Measurements from ENCODE around the gene SLC12A9. TPM values are rescaled to one million over a fixed set of nuclear protein-coding genes. Genes with fewer than 3 reads are reported as not detected.

SLC12A9 gene
- total and polyA plus RNA-seq, 3 experiments from 2014 or later, result 9.5 to 29.1 (median 24.7) TPM

DNA sequence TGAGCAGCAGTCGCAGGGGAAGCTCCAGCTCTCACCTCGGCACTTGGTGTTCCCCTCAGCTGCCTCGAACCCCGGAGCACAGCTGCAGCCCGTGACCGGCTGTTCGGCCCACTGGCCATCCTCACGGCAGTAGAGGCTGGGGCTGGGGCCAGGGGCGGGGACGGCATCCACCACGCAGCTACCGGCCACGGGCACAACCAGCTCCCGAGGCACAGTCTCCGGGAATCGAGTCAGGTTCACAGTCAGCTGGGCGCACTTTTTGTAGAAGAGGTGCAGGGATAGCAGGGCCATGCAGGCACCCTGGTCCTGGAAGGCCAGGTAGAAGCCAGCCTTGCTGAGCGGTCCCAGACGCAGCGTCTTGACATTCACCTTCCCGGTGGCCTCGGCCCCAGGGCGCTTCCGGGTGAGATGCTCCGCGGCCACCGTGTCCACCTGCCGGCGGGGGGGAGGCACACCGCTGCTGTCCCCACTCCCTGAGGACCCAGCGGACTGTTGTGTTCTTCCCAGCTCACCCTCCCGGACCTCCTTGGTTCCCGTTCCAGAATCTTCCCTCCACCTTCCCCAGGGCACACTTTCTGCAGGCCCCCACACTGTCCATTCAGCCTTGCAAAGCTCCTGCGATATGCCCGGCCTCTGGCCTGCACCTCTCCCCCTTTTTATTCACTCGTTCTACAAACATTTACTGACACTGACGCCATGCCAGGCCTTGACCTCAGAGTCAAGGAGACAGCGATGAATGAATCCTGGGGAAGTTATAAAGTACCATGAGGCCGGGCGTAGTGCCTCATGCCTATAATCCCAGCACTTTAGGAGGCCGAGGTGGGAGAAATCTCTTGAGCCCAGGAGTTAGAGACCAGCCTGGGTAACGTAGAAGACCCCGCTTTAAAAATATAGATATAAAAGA is 30.0 kb upstream of the SLC12A9 start:
- Histone ChIP-seq H3K9me3 (ENCODE audit: low read length) (no peaks in the 10 kb centered on the region), H3K27me3 (ENCODE audit: insufficient read depth, low read length, poor library complexity, severe bottlenecking) (peaks cover 6% of the 10 kb centered on the region), H3K27ac (ENCODE audit: low read depth, low read length) (no peak overlapping the region), H3K4me1 (ENCODE audit: insufficient read depth, low read length) (peaks cover under 1% of the 10 kb centered on the region), H3K36me3 (ENCODE audit: insufficient read depth, low read length) (no peaks in the 10 kb centered on the region), H3K4me3 (ENCODE audit: low read length) (no peak overlapping the region)
- POLR2A ChIA-PET, result no interaction called here
- peaks cover 9 to 15% (median 14%) of the 10 kb centered on the region in 3 donors for H3K4me1 Mint-ChIP-seq
- H3K9me3 Mint-ChIP-seq, result peaks cover 0 to 2% (median 0%) of the 10 kb centered on the region in 5 donors
- H3K36me3 Mint-ChIP-seq, result peaks cover 0 to 2% (median 0%) of the 10 kb centered on the region in 3 donors
- H3K4me3 Mint-ChIP-seq, result no peak overlapping the region
- CTCF ChIA-PET, result interaction anchor here (0.7 kb wide), 1 partner anchor 259 kb away, joined by 3 read pairs; no protein-coding TSS in a partner anchor
- no peak overlapping the region for H3K27ac Mint-ChIP-seq
- no peak for DNase-seq
- H3K27me3 Mint-ChIP-seq, result peaks cover 21 to 32% of the 10 kb centered on the region in 2 donors

DNA sequence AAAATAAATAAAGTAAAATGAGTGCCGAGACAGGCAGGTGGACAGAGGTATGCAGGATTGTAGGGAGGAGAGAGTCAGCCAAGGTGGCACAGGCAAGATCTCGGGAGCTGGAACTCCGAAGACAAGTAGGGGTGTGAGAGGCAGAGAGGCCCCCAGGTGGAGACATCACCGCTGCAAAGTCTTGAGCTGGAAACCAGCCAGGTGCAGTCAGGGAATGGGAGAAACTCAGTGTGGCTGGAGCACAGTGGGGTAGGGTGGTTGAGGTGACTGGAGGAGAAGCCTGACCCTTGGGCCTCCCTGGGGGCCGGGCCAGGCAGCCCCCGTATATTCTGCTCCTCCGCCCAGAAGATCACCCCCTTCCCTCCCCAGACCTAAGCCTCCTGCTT is 29.4 kb upstream of the SLC12A9 start:
- CTCF ChIA-PET, result no interaction called here
- H3K27me3 ChIP-seq (ENCODE audit: insufficient read depth, low read length, poor library complexity, severe bottlenecking), result peaks cover 13% of the 10 kb centered on the region

GRCh38 chr7:100823534-100823933 is 29.0 kb upstream of the SLC12A9 start:
- Histone ChIP-seq H3K4me1 (ENCODE audit: insufficient read depth, low read length) (peaks cover 11% of the 10 kb centered on the region), H3K27me3 (ENCODE audit: insufficient read depth, low read length, poor library complexity, severe bottlenecking) (peaks cover 15% of the 10 kb centered on the region), H3K36me3 (ENCODE audit: insufficient read depth, low read length) (no peaks in the 10 kb centered on the region), H3K9me3 (ENCODE audit: low read length) (no peaks in the 10 kb centered on the region), H3K4me3 (ENCODE audit: low read length) (no peak overlapping the region), H3K27ac (ENCODE audit: low read depth, low read length) (no peak overlapping the region)
- Mint-ChIP-seq H3K27me3 (peaks cover 29 to 39% of the 10 kb centered on the region in 2 donors), H3K4me1 (peaks cover 13 to 24% (median 22%) of the 10 kb centered on the region in 3 donors), H3K27ac (no peak overlapping the region), H3K4me3 (no peak overlapping the region), H3K9me3 (peaks cover 0 to 2% (median 0%) of the 10 kb centered on the region in 5 donors), H3K36me3 (peaks cover 0 to 3% (median 2%) of the 10 kb centered on the region in 3 donors)
- CTCF ChIA-PET, result no interaction called here
- POLR2A ChIA-PET, result no interaction called here
- DNase-seq, result no peak

More for the DNA sequence above, 29.4 kb upstream of the SLC12A9 start:
- POLR2A ChIA-PET, result no interaction called here
- Mint-ChIP-seq H3K4me3 (no peak overlapping the region), H3K36me3 (peaks cover 0 to 3% (median 2%) of the 10 kb centered on the region in 3 donors), H3K27me3 (peaks cover 26 to 37% of the 10 kb centered on the region in 2 donors), H3K4me1 (peaks cover 13 to 20% (median 20%) of the 10 kb centered on the region in 3 donors), H3K27ac (no peak overlapping the region), H3K9me3 (peaks cover 0 to 2% (median 0%) of the 10 kb centered on the region in 5 donors)
- Histone ChIP-seq H3K4me1 (ENCODE audit: insufficient read depth, low read length) (peaks cover 7% of the 10 kb centered on the region), H3K36me3 (ENCODE audit: insufficient read depth, low read length) (no peaks in the 10 kb centered on the region), H3K27ac (ENCODE audit: low read depth, low read length) (no peak overlapping the region), H3K9me3 (ENCODE audit: low read length) (no peaks in the 10 kb centered on the region), H3K4me3 (ENCODE audit: low read length) (no peak overlapping the region)
- DNase-seq, result no peak

DNA sequence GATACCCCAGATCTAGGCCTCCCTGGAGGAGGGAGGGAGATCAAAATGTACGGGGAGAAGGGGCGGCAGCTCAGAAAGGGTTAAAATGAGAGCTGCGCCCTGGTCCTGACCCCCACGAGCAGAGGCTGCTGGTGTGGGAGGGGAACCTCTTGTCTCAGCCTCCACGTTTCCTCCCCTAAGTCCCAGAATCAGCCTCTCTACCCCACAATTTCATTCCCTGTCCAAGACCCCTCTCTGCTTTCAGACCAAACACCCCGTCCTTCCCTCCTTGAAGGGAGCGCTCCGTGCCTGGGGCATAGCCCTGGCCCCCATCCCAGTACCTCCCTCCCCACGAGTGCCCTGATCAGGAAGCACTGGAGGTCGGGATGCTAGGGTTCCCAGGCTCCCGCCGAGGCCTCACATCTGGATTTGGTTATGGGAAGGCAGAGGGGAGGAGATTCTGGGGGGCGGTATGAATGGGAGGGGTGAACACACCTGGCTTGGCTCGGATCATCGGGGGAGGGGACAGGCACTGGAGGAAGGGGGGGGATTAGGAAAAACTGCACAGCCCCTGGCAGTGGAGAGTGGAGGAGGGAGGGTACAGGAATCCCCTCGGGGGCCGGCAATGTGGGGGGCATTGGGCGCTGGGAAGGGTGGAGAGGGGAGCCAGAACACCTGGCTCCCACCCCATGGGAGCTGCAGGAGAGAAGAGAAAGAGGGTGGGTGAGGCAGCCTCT is 27.9 kb upstream of the SLC12A9 start:
- ChIA-PET POLR2A (no interaction called here), CTCF (no interaction called here)
- no peak for DNase-seq
- peaks cover 17% of the 10 kb centered on the region for H3K27me3 ChIP-seq (ENCODE audit: insufficient read depth, low read length, poor library complexity, severe bottlenecking)
- Mint-ChIP-seq H3K4me1 (peaks cover 16 to 27% (median 24%) of the 10 kb centered on the region in 3 donors), H3K9me3 (peaks cover 0 to 4% (median 0%) of the 10 kb centered on the region in 5 donors), H3K4me3 (no peak overlapping the region), H3K36me3 (peaks cover 0 to 3% (median 2%) of the 10 kb centered on the region in 3 donors), H3K27ac (no peak overlapping the region), H3K27me3 (peaks cover 34 to 46% of the 10 kb centered on the region in 2 donors)
- no peak overlapping the region for H3K4me3 ChIP-seq (ENCODE audit: low read length)
- H3K4me1 ChIP-seq (ENCODE audit: insufficient read depth, low read length), result peaks cover 13% of the 10 kb centered on the region
- H3K9me3 ChIP-seq (ENCODE audit: low read length), result no peaks in the 10 kb centered on the region
- H3K27ac ChIP-seq (ENCODE audit: low read depth, low read length), result no peak overlapping the region
- H3K36me3 ChIP-seq (ENCODE audit: insufficient read depth, low read length), result no peaks in the 10 kb centered on the region

DNA sequence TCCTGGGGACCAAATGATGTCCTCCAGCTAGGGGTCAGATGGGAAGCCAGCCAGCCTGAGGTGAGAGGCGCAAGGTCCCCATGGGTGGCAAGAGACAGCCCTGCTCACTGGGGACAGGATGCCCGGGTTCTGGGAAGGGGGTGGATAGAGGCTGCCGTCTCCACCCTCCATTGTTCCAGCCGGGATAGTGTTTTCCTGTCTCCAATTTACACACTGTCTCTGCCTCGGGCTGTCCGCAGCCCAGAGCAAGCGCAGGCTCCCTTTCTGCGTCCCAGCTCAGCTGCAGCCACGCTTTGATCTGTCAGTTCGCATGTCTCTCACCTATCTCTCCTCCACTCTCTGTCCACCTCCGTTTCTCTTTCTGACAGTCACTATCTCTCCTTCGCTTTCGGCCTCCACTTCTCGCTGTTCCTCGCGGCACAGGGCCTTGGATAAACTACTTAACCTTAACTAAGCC is 27.3 kb upstream of the SLC12A9 start:
- H3K4me3 ChIP-seq (ENCODE audit: low read length), result no peak overlapping the region
- ChIA-PET CTCF (no interaction called here), POLR2A (no interaction called here)
- H3K9me3 Mint-ChIP-seq, result peaks cover 0 to 4% (median 0%) of the 10 kb centered on the region in 5 donors
- no peak overlapping the region for H3K4me3 Mint-ChIP-seq
- peaks cover 16 to 27% (median 24%) of the 10 kb centered on the region in 3 donors for H3K4me1 Mint-ChIP-seq
- DNase-seq, result no peak
- peaks cover 17% of the 10 kb centered on the region for H3K27me3 ChIP-seq (ENCODE audit: insufficient read depth, low read length, poor library complexity, severe bottlenecking)
- H3K27ac ChIP-seq (ENCODE audit: low read depth, low read length), result peak overlapping the region; percentile 59
- H3K4me1 ChIP-seq (ENCODE audit: insufficient read depth, low read length), result peaks cover 13% of the 10 kb centered on the region
- peaks cover 34 to 46% of the 10 kb centered on the region in 2 donors for H3K27me3 Mint-ChIP-seq
- H3K27ac Mint-ChIP-seq, result peak overlapping the region in 1 of 8 donors; percentile 43
- peaks cover 0 to 3% (median 2%) of the 10 kb centered on the region in 3 donors for H3K36me3 Mint-ChIP-seq
- H3K36me3 ChIP-seq (ENCODE audit: insufficient read depth, low read length), result no peaks in the 10 kb centered on the region
- no peaks in the 10 kb centered on the region for H3K9me3 ChIP-seq (ENCODE audit: low read length)

GRCh38 chr7:100825751-100826513 is 26.6 kb upstream of the SLC12A9 start:
- no peaks in the 10 kb centered on the region for H3K36me3 ChIP-seq (ENCODE audit: insufficient read depth, low read length)
- H3K27me3 Mint-ChIP-seq, result peaks cover 34 to 50% of the 10 kb centered on the region in 2 donors
- no peak overlapping the region for H3K4me3 ChIP-seq (ENCODE audit: low read length)
- peaks cover 0 to 4% (median 0%) of the 10 kb centered on the region in 5 donors for H3K9me3 Mint-ChIP-seq
- peaks cover 13% of the 10 kb centered on the region for H3K4me1 ChIP-seq (ENCODE audit: insufficient read depth, low read length)
- H3K27ac Mint-ChIP-seq, result peak overlapping the region in 2 of 8 donors; percentile 1 to 82
- no peak for DNase-seq
- peaks cover 17% of the 10 kb centered on the region for H3K27me3 ChIP-seq (ENCODE audit: insufficient read depth, low read length, poor library complexity, severe bottlenecking)
- ChIA-PET POLR2A (no interaction called here), CTCF (no interaction called here)
- H3K9me3 ChIP-seq (ENCODE audit: low read length), result no peaks in the 10 kb centered on the region
- peaks cover 0 to 3% (median 2%) of the 10 kb centered on the region in 3 donors for H3K36me3 Mint-ChIP-seq
- H3K27ac ChIP-seq (ENCODE audit: low read depth, low read length), result peak overlapping the region; percentile 59
- H3K4me3 Mint-ChIP-seq, result peak overlapping the region; percentile 31 to 89 (median 71)
- H3K4me1 Mint-ChIP-seq, result peaks cover 16 to 27% (median 24%) of the 10 kb centered on the region in 3 donors

GRCh38 chr7:100826514-100827329 is 25.8 kb upstream of the SLC12A9 start:
- H3K9me3 Mint-ChIP-seq, result peaks cover 0 to 4% (median 0%) of the 10 kb centered on the region in 5 donors
- Histone ChIP-seq H3K27me3 (ENCODE audit: insufficient read depth, low read length, poor library complexity, severe bottlenecking) (peaks cover 17% of the 10 kb centered on the region), H3K27ac (ENCODE audit: low read depth, low read length) (peak overlapping the region; percentile 59), H3K4me3 (ENCODE audit: low read length) (no peak overlapping the region), H3K9me3 (ENCODE audit: low read length) (no peaks in the 10 kb centered on the region), H3K36me3 (ENCODE audit: insufficient read depth, low read length) (no peaks in the 10 kb centered on the region), H3K4me1 (ENCODE audit: insufficient read depth, low read length) (peaks cover 13% of the 10 kb centered on the region)
- peaks cover 16 to 27% (median 24%) of the 10 kb centered on the region in 3 donors for H3K4me1 Mint-ChIP-seq
- ChIA-PET POLR2A (no interaction called here), CTCF (no interaction called here)
- peaks cover 34 to 50% of the 10 kb centered on the region in 2 donors for H3K27me3 Mint-ChIP-seq
- peaks cover 0 to 3% (median 2%) of the 10 kb centered on the region in 3 donors for H3K36me3 Mint-ChIP-seq
- peak overlapping the region; percentile 31 to 89 (median 71) for H3K4me3 Mint-ChIP-seq
- peak overlapping the region in 1 of 8 donors; percentile 1 for H3K27ac Mint-ChIP-seq
- no peak for DNase-seq
